HG02678 (cell line): ENCODE results near the gene RPS27.

Experiments used
- ATAC-seq: cut with Tn5 transposase; IDR thresholded peaks from one replicate; pipeline ENCODE4 v1.9.1; 2021; ENCODE audit warnings: mild to moderate bottlenecking, moderate library complexity; ENCODE audit not compliant: unreplicated experiment

Gene RPS27

DNA sequence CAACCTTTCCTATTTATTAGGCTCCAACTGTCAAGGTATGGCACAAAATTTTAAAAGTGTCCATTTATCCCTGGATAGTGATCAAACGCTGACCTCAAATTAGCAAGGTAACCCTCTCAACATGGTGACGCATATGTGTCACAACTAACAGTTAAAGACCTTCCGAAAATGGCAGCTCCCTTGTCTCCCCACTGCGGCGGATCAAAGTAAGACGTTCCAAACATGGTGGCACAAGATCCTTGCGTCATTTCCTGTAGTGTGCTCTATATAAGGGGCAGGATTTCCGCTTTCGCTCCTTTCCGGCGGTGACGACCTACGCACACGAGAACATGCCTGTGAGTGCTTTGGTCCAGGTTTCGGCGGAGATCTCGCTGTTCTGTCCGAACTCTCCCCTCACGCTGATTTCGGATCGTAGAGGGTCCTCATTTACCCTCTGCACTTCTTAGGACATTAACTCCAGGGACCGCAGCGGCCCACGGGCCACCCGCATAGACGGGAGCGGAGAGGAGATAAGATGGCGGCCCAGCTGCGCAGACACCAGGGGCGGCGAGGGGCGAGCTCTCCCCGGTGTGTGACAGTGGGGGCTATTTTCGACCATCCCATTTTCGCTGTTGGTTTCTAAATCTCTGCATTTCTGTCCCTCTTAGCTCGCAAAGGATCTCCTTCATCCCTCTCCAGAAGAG is at the start of gene RPS27:
Gene RPS27, plus strand, starts transcription at position 295 of the 683 bp plus-strand sequence. Its CDS starts 35 bp downstream, at position 330.
- peak; percentile 72 for ATAC-seq

DNA sequence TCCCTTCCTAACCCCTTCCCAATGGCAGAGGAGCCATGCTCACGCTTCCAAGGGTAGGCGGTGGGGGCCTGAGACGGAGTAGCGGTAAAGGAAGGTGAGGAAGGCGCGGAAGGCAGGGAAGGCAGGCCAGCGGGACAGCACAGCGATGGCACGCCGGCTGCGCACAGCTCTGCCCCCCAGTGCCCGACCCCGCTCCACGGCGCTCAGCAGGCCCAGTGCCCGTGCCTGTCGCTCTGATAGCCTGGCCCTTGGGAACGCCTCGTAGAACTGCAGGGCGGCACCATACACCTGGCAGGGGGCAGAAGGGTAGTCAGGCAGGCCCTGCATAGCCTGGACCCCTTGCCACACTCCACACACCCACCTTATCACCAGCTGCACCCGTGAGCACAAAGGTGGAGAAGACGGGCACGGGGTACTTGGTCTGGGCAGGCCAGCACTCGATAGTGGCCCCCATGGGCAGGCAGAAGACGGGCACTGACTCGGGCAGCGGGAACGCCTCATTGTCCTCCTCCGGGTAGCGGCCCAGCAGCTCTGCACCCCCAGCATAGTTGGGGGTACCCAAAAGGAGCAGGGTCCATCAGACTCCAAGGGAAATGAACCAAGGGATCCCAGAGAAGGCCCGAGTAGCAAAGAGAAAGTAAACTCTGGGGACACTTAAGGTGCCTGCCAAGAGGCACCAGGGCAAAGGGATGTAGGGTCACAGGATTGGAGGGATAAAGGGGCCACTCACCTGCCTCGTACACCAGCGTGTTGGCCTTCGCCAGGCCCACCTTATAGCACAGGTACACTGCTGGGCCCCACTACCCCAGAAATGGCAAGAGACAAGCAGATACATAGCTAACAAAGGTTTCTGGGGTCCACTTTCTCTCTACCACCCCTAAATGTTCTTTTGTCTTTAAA is 48.5 kb upstream of the RPS27 start:
- no peak for ATAC-seq

- ATAC-seq: no peak
These were observed 47.6 kb upstream of the RPS27 start for GRCh38 chr1:153942766-153943549.

GRCh38 chr1:153944005-153944826 is 46.3 kb upstream of the RPS27 start:
- no peak for ATAC-seq

DNA sequence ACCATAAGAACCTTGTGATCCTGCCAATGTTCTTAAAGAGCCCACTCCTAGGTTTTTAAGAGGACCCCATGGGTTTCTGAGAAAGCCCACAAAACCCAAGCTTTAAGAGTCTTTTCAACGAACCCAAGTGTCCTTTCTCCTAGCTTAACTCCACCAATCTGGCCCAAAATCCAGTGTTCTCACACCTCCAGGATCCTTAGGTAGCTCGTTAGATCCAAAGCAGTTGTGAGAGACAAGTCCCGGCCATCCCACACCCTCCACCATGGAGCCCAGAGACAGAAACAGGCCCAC is 45.8 kb upstream of the RPS27 start:
- ATAC-seq: no peak

GRCh38 chr1:153945131-153945794 is 45.3 kb upstream of the RPS27 start:
- ATAC-seq: peak; percentile 20

DNA sequence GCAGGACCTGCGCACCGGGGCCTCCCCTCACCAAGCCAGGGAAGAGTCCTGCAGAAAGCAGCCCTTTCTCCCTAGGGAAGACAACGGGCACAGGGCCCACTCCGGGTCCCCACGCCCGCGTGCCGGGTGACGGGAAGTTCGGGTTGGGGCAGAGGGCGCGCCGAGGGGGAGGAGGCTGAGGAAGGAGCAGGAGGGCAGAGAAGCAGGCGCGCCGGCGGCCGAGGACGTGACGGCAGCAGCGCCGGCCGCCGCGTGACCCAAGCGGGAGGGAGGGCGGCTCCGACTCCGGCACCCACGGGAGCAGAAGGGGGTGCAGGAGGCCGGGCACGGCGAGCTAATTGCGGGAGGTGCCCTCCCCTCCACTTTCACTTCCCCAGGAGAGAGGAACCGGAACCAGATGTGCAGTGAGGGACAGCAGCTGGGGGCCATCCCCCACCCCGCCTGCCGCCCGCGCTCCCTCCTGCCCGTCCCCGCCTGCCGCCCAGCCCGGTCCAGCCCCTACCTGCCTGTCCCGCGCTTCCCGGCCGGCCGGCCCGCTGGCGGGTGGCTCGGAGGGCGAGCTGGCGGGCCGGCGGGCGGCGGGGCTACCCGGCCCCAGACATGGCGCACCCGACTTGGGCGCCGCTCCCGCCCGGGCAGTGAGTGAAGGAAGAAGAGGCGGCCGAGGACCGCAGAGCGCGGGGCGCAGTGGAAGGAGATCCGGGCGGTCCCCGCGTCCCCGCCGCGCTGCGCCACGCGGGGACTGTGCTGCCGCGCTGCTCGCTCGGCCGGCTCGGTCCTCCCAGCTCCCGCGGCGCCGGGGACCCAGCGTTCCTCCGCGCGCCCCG is 44.6 kb upstream of the RPS27 start:
- peak; percentile 69 for ATAC-seq

DNA sequence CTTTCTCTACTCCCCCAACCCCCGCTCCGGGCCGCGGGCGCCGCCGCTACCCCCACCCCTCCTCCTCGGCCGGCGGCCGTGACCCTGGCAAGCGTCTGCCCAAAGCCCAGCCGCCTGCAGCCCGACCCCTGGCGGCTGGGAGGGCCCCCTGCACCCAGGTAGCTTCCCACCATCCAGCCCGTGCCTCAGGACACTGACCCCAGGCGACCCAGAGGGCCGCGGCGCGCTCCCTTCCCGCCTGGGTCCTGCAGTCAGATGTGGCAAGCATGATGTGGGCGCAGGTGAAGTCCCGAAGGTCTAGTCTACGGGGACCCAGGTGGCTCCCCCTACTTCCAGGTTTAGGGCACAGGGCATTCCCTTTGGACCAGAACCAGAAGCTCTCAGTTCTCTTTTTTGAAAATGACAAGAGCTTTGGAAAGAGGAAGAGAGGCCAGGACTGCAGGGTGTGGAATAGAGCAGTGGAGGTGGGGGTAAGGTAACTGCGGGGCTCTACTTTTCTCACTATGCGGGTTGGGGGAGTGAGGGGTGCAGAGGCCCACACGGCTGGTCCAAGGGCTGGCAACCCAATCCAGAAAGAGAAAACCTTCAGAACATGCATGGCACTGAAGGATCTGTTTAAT is 43.8 kb upstream of the RPS27 start, which contains the start of gene DENND4B:
Gene DENND4B, minus strand, starts transcription at position 97 of the 620 bp plus-strand sequence. CDS start 2,344 bp downstream, outside the sequence.
- ATAC-seq: peak; percentile 75

DNA sequence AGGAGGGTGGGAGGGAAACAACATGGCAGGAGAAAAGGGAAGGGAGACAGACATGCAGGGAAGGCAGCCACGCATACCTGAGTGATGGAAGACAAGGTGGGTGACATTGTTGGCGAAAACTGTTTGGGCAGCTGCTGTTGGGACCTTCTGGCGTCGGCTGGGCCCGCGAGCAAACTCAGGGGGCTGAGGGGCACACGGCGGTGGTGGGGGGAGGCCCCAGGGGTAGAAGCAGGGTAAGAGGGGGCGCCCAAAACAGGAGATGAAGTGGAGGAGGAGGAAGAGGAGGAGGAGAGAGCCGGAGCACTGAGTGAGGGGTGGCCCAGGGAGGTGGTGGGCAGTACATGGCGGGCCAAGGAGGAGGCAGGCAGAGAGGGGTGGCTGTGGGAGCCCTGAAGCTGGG is 39.4 kb upstream of the RPS27 start:
- no peak for ATAC-seq

DNA sequence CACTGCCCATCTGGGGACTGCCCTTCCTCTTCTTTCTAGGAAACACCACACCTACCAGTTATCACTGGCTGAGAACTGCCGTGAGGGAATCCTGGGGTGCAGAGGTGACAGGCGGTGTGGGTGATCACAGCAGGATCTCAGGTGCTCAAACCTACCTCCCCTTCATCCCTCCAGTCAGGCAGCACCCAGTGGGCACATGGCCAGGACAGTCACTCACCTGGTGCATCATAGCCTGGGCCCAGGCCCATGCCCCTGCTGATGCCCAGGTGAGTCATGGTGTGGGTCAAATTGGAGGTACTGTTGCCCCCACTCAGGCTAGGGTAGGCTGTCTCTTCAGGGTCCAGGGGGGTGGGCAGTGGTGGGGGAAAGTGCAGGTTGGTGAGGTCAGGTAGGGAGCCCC is 38.8 kb upstream of the RPS27 start:
- no peak for ATAC-seq

GRCh38 chr1:153953859-153954365 is 36.6 kb upstream of the RPS27 start:
- no peak for ATAC-seq

DNA sequence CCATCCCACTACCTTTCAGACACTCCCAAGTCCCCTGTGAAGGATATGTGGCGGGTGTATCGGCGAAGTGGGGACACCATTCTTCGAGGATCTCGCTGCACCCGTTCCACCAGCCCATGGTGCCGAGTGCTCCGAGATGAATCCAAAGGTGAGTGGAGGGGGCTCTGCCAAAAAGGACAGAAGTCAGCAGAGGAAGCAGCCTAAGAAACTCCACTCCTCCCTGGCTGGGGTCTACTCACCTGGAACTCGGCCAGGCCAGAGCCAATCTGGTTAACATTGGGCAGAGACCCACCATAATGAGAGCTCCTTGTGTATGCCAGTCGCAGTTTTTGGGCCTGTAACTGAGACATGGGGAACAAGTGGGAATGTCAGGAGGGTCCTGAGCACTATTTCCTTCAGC is 35.7 kb upstream of the RPS27 start:
- no peak for ATAC-seq

DNA sequence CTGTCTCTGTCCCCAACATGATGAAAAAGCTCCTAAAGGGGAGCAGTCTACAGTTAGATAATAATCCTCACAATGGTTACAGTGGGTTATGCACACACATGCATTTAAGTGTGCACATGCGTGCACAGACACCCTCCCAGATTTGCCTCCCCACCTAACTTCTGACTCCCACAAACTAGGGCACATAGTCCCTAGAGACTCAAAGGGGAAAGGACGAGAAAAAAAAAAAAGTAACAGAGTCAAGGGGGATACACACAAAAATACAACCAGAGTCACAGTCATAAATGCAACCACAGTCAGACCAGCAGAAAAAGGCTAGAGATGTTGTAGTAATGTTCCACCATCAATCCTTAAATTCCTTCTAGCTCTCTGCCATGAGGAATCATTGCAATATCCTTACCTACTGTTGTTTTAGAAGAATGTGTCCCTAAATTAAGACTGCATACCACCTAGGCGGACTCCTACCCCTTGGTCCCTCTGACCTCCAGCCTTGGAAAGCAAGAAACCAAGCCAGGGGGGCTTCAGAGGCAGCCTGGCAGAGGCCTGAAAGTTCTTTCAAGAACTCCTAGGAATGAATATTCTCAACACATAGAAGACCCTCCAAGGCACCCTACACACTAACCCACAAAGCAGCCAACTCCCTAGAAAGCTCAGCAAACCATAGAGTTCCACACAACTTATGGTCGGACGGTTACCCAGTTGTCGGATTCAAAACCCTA is 33.4 kb upstream of the RPS27 start:
- no peak for ATAC-seq

GRCh38 chr1:153957744-153958110 is 32.8 kb upstream of the RPS27 start:
- peak; percentile 12 for ATAC-seq

DNA sequence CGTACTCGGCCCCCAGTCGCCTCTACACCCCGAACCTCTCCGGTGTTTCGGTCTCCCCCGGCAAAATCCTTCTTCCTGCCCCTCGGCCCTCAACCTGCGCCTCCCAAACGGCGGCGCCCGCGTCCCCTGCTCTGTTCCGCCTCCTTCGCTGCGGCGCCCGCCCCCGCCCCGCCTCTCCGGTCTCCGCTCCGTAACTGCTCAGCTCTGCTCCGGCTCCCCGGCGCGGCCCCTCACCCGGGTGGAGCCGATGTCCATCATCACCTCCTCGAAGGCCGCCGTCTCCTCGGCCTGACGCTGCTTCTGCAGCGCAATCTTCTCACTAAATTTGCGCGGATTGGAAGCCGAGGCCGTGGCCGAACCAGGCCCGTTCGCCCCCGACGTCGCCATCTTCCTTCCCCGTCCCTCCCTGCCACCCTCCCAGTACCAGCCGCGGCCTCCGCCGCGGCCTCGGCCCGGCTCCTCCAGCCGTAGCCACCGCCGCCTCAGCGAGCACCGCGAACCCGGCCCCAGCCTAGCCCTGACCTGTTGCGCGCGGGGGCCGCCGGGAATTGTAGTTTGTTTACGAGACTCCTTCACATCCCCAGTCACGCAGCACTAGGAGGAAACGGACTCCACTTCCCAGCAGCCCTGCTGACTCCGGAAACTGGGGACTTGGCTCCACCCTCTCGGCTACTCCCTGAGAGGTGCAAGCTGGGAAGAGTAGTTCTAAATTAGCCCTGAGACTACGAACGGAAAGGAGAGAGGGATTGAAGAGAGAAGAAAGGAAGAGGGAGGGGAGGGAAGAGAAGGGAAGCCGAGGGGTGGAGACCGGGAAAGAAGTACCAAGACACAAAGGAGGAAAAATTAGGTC is 32.2 kb upstream of the RPS27 start, which contains the start of gene CRTC2:
Gene CRTC2, minus strand, starts transcription at position 502 of the 850 bp plus-strand sequence. Its CDS starts 115 bp downstream, at position 387.
- peak; percentile 80 for ATAC-seq

- ATAC-seq: no peak
These were observed 31.7 kb upstream of the RPS27 start for GRCh38 chr1:153958961-153959260.

DNA sequence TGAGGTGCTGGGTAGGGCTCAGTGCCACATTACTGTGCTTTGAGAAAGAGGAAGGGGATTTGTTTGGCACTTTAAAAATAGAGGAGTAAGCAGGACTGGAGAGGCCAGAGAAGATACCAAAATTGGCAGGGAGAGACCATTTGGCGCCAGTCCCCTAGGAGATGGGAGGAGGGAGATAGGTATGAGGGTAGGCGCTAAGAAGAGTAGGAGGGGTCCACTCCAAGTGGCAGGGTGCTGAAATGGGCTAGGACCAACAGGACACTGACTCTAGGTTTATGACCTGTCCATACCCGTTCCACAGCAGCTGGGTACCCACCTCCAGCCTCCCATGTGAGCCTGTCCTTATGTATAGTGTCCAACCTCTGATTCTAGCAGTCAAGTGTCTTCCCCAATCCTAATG is 31.1 kb upstream of the RPS27 start:
- no peak for ATAC-seq
